Trophoblast cell (in vitro differentiated cells and primary cell): ENCODE results near the gene ZNF831.

Experiments
- DNase-seq, 2 donors: peaks; one replicate each; pipeline ENCODE4 v3.0.0-alpha.2; 2016
- H2AFZ ChIP-seq: 2 replicates; pipeline ENCODE4 v1.6.1; 2013; ENCODE audit warnings: low read length, moderate library complexity, mild to moderate bottlenecking; ENCODE audit not compliant: insufficient read depth, poor library complexity
- H2AK5ac ChIP-seq: 2 replicates; pipeline ENCODE4 v1.6.1; 2013; ENCODE audit warnings: mild to moderate bottlenecking, low read length
- H2BK120ac ChIP-seq: 2 replicates; pipeline ENCODE4 v1.6.1; 2013; ENCODE audit warnings: low read length, mild to moderate bottlenecking, moderate library complexity; ENCODE audit not compliant: insufficient read depth, poor library complexity
- H2BK12ac ChIP-seq: 2 replicates; pipeline ENCODE4 v1.6.1; 2013; ENCODE audit warnings: mild to moderate bottlenecking, low read length, moderate library complexity
- H2BK5ac ChIP-seq: 2 replicates; pipeline ENCODE4 v1.6.1; 2013; ENCODE audit warnings: low read length, low read depth, moderate library complexity, mild to moderate bottlenecking; ENCODE audit not compliant: poor library complexity
- H3K14ac ChIP-seq: 2 replicates; pipeline ENCODE4 v1.6.1; 2013; ENCODE audit warnings: mild to moderate bottlenecking, low read length
- H3K18ac ChIP-seq: 2 replicates; pipeline ENCODE4 v1.6.1; 2013; ENCODE audit warnings: mild to moderate bottlenecking, low read length
- H3K23ac ChIP-seq: 2 replicates; pipeline ENCODE4 v1.6.1; 2013; ENCODE audit warnings: low read length
- H3K27ac ChIP-seq: 2 replicates; pipeline ENCODE4 v1.5.1; 2013; ENCODE audit warnings: low read depth, mild to moderate bottlenecking, inconsistent platforms, low read length, moderate library complexity
- H3K27me3 ChIP-seq: 2 replicates; pipeline ENCODE4 v1.6.1; 2013; ENCODE audit warnings: inconsistent platforms, mild to moderate bottlenecking, low read length, moderate library complexity; ENCODE audit not compliant: insufficient read depth
- H3K36me3 ChIP-seq, 2 experiments: 1 replicate in 1 of 2; 2 replicates in 1 of 2; pipeline ENCODE4 v1.6.1; 2013; ENCODE audit warnings: low read length in 2 of 2, mild to moderate bottlenecking in 2 of 2, moderate library complexity in 1 of 2; ENCODE audit not compliant: insufficient read depth in 2 of 2, control insufficient read depth in 1 of 2
- H3K4ac ChIP-seq: 2 replicates; pipeline ENCODE4 v1.6.1; 2013; ENCODE audit warnings: low read depth, mild to moderate bottlenecking, low read length, moderate library complexity
- H3K4me1 ChIP-seq, 2 experiments: 1 replicate in 1 of 2; 2 replicates in 1 of 2; pipeline ENCODE4 v1.6.1; 2013; ENCODE audit warnings: low read length in 2 of 2, mild to moderate bottlenecking in 2 of 2, moderate library complexity in 1 of 2; ENCODE audit not compliant: insufficient read depth in 2 of 2, control insufficient read depth in 1 of 2
- H3K4me2 ChIP-seq: 2 replicates; pipeline ENCODE4 v1.6.1; 2013; ENCODE audit warnings: inconsistent platforms, mild to moderate bottlenecking, low read length, moderate library complexity
- H3K4me3 ChIP-seq: 2 replicates; pipeline ENCODE4 v1.5.1; 2013; ENCODE audit warnings: mild to moderate bottlenecking, low read depth, low read length, inconsistent platforms
- H3K79me1 ChIP-seq: one replicate; pipeline ENCODE4 v1.6.1; 2013; ENCODE audit warnings: low read length
- H3K79me2 ChIP-seq: 2 replicates; pipeline ENCODE4 v1.6.1; 2013; ENCODE audit warnings: low read length, mild to moderate bottlenecking; ENCODE audit not compliant: control insufficient read depth, insufficient read depth, poor library complexity
- H3K9ac ChIP-seq: 2 replicates; pipeline ENCODE4 v1.6.1; 2013; ENCODE audit warnings: mild to moderate bottlenecking, low read length
- H3K9me3 ChIP-seq: 2 replicates; pipeline ENCODE4 v1.6.1; 2013; ENCODE audit warnings: low read depth, mild to moderate bottlenecking, control low read depth, inconsistent platforms, low read length; ENCODE audit not compliant: insufficient read depth
- H4K12ac ChIP-seq: 2 replicates; pipeline ENCODE4 v1.6.1; 2013; ENCODE audit warnings: low read depth, mild to moderate bottlenecking, low read length, moderate library complexity
- H4K8ac ChIP-seq: 2 replicates; pipeline ENCODE4 v1.6.1; 2013; ENCODE audit warnings: low read depth, mild to moderate bottlenecking, low read length, moderate library complexity
- H4K91ac ChIP-seq: one replicate; pipeline ENCODE4 v1.6.1; 2013; ENCODE audit warnings: low read depth, mild to moderate bottlenecking, low read length, moderate library complexity
- WGBS: extraction: QIAGEN DNeasy Blood & Tissue Kit; methylation state at CpG from one replicate; pipeline ENCODE4 v1.1.7; 2013; ENCODE audit warnings: missing lambda C conversion rate; ENCODE audit not compliant: insufficient read length, insufficient coverage; ENCODE audit errors: extremely low coverage; 5-methylcytosine and 5-hydroxymethylcytosine counted together

The ZNF831 gene

DNA sequence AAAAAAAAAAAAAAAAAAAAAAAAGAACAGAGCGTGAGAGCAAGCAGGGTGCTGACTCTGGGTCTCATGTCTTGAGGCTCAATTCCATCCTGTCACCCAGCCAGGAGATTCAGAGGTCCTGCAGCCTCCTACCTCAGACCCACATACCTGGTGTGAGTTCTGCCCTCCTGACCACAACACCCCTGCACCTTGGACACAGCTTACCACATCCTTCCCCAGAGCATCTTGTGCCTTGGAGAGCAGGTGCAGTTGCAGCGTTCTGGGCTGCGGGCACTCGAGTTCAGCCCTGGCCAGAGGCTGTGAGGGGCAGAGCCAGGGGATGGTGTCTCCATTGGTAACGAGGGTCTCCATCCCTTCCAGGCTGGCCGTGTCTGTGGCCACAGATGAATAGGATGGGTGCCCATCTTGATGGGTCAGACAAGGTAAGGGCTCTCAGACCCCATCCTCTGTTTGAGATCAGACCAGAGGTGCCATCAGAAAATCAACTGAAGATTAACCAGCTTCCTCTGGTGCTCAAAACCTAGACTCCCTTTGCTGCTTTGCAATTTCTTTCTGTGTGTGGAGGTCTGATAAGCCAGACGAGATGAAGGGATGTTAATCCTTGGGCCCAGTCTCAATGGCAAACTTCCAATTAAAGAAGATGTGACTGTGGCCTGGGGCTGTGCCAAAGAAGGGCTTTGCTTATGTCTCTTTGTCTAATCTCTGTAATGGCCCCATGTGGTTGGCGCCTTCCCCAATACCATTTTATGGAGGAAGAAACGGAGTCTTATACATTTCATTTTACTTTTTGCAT is 14.7 kb upstream of the ZNF831 start:
- Histone ChIP-seq H3K14ac (no peak overlapping the region), H4K12ac (no peak overlapping the region), H4K8ac (no peak overlapping the region), H3K4ac (no peak overlapping the region), H3K27me3 (no peaks in the 10 kb centered on the region), H3K4me1 (peaks cover 3 to 6% of the 10 kb centered on the region in 2 experiments), H2BK12ac (no peak overlapping the region), H3K9ac (no peak overlapping the region), H3K23ac (no peak overlapping the region), H2AK5ac (no peak overlapping the region), H3K4me2 (no peak overlapping the region), H3K4me3 (no peak overlapping the region), H3K36me3 (no peaks in the 10 kb centered on the region), H3K79me2 (no peaks in the 10 kb centered on the region), H2AFZ (no peak overlapping the region), H2BK5ac (no peak overlapping the region), H2BK120ac (no peak overlapping the region), H4K91ac (no peak overlapping the region), H3K9me3 (peaks cover 7% of the 10 kb centered on the region), H3K27ac (no peak overlapping the region), H3K18ac (no peak overlapping the region), H3K79me1 (no peaks in the 10 kb centered on the region)
- WGBS: no CpG with 5 or more reads among the region's 9 CpGs
- DNase-seq: no peak

DNA sequence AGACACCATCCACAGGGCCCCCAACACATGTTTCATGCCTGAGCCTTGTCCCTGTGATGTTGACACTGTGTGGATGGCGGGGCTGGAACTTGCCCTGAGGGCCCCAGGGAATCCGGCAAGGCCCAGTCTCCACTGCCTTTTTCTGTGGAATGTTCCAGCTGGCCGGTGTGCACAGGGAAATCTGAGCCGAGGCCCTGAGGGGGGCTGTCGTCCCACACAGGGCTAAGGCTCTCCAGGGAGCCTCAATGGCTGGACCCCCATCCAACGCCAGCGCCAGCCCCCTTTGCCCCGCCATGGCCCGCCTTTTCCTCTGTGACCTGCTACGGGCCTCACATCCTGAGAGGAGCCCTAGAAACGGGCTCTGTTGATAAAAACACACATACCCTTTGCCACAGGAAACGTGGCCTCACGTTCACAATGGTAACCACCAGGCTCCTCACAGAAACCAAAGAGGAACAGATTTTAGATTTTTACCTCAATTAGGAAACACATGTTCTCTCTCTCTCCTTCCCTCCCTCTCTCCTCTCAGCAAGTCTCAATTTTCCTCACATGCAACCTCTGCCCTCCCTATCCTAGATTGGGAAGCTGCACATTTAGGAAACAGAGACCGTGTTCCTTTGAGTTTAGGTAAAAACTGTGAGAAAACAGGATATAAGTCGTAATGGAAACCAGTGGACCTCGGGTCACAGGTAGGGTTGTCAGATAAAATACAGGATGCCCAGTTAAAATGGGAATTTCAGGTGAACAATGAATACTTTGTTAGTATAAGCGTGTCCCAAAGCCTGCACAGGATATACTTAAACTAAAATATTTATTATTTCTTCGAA is 13.7 kb upstream of the ZNF831 start:
- H3K18ac ChIP-seq: no peak overlapping the region
- H3K36me3 ChIP-seq: no peaks in the 10 kb centered on the region
- H3K23ac ChIP-seq: no peak overlapping the region
- H4K91ac ChIP-seq: no peak overlapping the region
- peak; percentile 73 to 84 for DNase-seq
- no peaks in the 10 kb centered on the region for H3K79me1 ChIP-seq
- H3K4ac ChIP-seq: no peak overlapping the region
- H3K4me1 ChIP-seq: peaks cover 3 to 6% of the 10 kb centered on the region in 2 experiments
- no peak overlapping the region for H2AK5ac ChIP-seq
- no peak overlapping the region for H3K4me2 ChIP-seq
- peaks cover 5% of the 10 kb centered on the region for H3K9me3 ChIP-seq
- H2AFZ ChIP-seq: no peak overlapping the region
- no peak overlapping the region for H2BK12ac ChIP-seq
- H4K12ac ChIP-seq: no peak overlapping the region
- no peak overlapping the region for H2BK5ac ChIP-seq
- H2BK120ac ChIP-seq: no peak overlapping the region
- no CpG with 5 or more reads among the region's 18 CpGs for WGBS
- no peak overlapping the region for H3K27ac ChIP-seq
- H3K9ac ChIP-seq: no peak overlapping the region
- H3K4me3 ChIP-seq: no peak overlapping the region
- H3K27me3 ChIP-seq: no peaks in the 10 kb centered on the region
- H3K79me2 ChIP-seq: no peaks in the 10 kb centered on the region
- H3K14ac ChIP-seq: no peak overlapping the region
- no peak overlapping the region for H4K8ac ChIP-seq

GRCh38 chr20:59150821-59151251 is 12.8 kb upstream of the ZNF831 start:
- Histone ChIP-seq H4K12ac (no peak overlapping the region), H4K91ac (no peak overlapping the region), H3K79me1 (no peaks in the 10 kb centered on the region), H3K27ac (no peak overlapping the region), H3K4me3 (no peak overlapping the region), H3K9ac (no peak overlapping the region), H2BK5ac (no peak overlapping the region), H3K4me2 (no peak overlapping the region), H3K23ac (no peak overlapping the region), H3K27me3 (no peaks in the 10 kb centered on the region), H2AK5ac (no peak overlapping the region), H3K4ac (no peak overlapping the region), H3K14ac (no peak overlapping the region), H3K4me1 (peaks cover 3 to 6% of the 10 kb centered on the region in 2 experiments), H3K18ac (no peak overlapping the region), H2BK120ac (no peak overlapping the region), H3K36me3 (no peaks in the 10 kb centered on the region), H2BK12ac (no peak overlapping the region), H2AFZ (no peak overlapping the region), H4K8ac (no peak overlapping the region), H3K79me2 (no peaks in the 10 kb centered on the region), H3K9me3 (peaks cover 5% of the 10 kb centered on the region)
- DNase-seq: no peak
- WGBS: no CpG with 5 or more reads among the region's 13 CpGs

DNA sequence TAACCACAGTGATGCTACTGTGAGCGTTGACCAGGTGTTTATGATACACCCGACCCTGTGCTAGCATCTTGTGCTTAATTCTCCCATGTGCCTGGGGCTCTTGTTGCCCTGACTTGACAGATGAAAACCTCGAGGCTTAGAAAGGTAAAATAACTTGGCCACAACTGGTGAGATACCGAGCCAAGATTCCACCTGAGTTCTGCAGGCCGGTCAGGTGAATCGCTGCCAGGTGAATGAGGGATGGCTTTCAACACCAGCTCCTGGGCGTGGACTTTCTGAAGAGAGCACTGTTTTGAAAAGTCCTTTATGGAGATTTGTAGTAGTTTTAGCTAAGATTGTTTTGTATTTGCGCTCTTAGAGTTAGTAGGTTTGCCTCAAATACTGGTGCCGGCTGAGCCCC is 12.2 kb upstream of the ZNF831 start:
- Histone ChIP-seq H2BK120ac (no peak overlapping the region), H2BK5ac (no peak overlapping the region), H3K79me2 (no peaks in the 10 kb centered on the region), H3K9ac (no peak overlapping the region), H3K4me3 (no peak overlapping the region), H2AK5ac (no peak overlapping the region), H3K4me1 (peaks cover 3 to 6% of the 10 kb centered on the region in 2 experiments), H3K14ac (no peak overlapping the region), H3K4ac (no peak overlapping the region), H2AFZ (no peak overlapping the region), H3K4me2 (no peak overlapping the region), H3K27ac (no peak overlapping the region), H3K36me3 (no peaks in the 10 kb centered on the region), H4K8ac (no peak overlapping the region), H3K9me3 (peaks cover 5% of the 10 kb centered on the region), H3K79me1 (no peaks in the 10 kb centered on the region), H3K27me3 (no peaks in the 10 kb centered on the region), H4K12ac (no peak overlapping the region), H3K18ac (no peak overlapping the region), H3K23ac (no peak overlapping the region), H2BK12ac (no peak overlapping the region), H4K91ac (no peak overlapping the region)
- DNase-seq: no peak
- WGBS: no CpG with 5 or more reads among the region's 9 CpGs
